DLD1 (cell line): ENCODE measurements around the gene EXOC4.

Experiments
- in situ Hi-C: cut with HindIII; loops from 2 replicates; pipeline ENCODE4 v1.10.0; 2017; ENCODE audit warnings: low sequenced_read_pairs

Gene EXOC4

DNA sequence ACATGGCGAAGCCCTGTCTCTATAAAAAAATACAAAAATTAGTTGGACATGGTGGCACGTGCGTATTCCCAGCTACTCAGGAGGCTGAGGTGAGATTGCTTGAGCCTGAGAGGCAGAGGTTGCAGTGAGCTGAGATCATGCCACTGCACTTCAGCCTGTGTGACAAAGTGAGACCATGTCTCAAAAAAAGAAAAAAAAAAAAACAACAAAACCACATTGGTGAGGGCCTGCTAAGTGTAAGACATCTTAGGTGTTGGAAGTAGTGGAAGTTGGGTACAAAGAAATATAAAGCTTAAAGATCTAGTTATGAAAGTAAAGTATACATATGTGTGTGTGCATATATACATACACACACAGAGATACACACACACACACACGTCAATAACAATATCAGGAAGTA, 228.0 kb downstream of the EXOC4 start:
- in situ Hi-C loops, result no loop called here

DNA sequence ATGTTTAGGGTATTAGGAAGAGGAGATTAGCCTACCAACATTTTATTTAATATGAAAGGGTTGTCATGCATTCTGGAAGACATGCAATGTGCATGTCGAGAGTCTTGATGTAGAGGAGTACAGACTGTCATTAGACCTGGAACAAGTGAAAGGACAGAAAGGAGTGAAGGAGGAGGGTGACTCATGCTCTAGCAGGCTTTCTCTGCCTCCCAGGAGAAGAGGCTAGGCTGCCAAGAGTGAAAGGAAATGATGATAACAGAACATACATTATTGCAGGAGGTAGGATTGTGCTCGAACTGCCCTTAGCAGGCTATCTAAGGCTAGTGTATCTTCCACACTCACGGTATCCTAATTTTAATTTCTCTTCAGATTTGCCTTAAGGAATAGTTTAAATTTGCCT, 228.8 kb downstream of the EXOC4 start:
- in situ Hi-C loops, result no loop called here

GRCh38 chr7:133482599-133482998, 229.7 kb downstream of the EXOC4 start:
- in situ Hi-C loops, result no loop called here

DNA sequence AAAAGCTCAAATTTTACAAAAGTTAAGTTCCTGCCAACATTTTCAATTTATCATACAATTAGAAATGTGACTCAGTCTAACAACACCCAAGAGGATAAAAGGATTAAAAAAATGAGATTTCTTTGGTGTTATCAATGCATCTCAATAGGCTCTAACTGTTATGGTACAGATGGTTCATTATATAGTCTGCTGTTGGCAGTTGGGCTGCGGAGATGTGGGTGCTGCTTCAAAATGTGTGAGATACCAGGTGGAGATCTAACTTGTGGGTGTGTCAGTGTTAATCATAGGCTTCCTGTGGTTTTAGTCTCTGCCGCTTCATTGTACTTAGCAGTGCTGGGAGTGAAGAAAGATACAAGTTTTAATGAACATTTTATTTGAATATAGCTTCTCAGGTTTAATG, 231.2 kb downstream of the EXOC4 start:
- in situ Hi-C loops, result no loop called here

DNA sequence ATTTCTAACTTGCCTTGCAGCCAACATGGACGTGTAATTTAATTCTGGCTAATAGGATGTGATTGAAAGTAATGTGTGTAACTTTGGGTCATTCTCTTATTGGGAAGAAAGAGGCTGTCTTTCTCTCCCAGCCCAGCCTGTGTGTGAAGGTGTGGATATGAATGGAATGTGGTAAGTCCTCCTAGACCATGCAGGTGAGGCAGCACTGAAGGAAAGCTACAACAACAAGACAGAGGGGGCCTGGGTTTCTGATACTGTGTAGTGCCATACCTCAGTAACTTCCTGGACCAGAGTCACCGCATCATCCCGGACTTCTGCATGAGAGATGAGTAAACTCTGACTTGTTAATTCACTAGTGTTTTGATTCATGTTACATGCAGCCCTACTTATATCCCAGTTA, 237.0 kb downstream of the EXOC4 start:
- in situ Hi-C loops, result no loop called here

DNA sequence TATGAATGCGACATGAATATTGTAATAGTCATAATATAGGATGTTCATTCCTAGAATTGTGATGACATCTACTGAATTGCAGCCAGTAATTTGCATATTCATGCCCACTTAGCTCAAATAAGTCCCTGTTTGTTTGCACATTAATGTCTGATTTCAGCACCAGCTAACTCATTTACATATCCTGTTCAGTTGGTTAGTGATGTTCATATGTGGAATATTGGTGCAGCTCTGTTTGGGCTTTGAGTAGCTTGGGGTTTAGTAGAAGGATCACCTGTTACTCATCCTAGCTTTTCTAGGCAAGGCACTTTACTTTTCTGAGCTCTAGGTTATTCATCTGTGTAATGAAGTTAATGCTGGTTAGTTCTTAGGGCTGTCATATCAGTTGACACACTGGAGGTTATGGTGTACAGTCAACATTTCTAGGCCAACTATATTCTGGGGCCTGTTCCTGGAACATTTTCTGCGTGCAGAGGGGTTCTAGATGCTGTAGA, 238.4 kb downstream of the EXOC4 start:
- in situ Hi-C loops, result no loop called here

- in situ Hi-C loops, result no loop called here
Measured at GRCh38 chr7:133491846-133492652, 239.2 kb downstream of the EXOC4 start.

DNA sequence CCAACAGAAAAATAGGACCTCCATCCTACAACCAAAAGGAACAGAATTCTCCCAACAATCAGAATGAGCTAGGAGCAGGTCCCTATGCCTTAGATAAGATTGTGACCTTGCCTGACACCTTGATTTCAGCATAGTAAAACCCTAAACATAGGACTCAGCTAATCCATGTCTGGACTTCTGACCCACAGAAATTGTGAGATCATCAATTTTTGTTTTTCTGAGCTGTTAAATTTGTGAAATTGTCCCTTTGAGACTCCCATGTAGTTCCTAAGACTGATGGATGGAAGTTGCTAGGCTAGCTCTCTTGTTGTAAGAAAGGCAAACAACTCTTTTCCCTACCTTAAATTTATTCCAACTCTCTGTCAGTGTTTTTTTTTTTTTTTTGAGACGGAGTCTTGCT, 244.2 kb downstream of the EXOC4 start:
- in situ Hi-C loops, result no loop called here

DNA sequence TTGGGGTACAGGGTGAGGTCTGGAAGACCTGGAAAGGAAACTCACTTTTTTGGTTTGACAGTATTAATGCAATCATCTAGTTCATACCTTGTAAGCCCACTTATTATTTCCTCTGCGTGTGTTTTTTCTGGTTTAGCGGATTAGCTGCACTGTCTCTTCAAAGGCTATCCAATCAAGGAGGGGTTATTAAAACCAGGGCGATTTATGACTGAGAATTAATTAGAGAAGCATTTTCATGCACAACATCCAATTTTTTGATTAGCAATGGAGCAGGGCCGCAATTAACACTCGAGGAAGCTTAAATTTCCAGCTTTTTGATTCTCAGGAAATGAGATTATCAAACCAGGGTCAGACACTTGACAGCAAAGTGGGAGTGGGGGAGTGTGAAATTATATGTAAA, 248.9 kb downstream of the EXOC4 start:
- in situ Hi-C loops, result no loop called here

- in situ Hi-C loops, result no loop called here
Measured at GRCh38 chr7:133502498-133502897, 249.6 kb downstream of the EXOC4 start.

GRCh38 chr7:133502972-133503371, 250.1 kb downstream of the EXOC4 start:
- in situ Hi-C loops, result no loop called here

GRCh38 chr7:133504825-133505224, 251.9 kb downstream of the EXOC4 start:
- in situ Hi-C loops, result no loop called here

DNA sequence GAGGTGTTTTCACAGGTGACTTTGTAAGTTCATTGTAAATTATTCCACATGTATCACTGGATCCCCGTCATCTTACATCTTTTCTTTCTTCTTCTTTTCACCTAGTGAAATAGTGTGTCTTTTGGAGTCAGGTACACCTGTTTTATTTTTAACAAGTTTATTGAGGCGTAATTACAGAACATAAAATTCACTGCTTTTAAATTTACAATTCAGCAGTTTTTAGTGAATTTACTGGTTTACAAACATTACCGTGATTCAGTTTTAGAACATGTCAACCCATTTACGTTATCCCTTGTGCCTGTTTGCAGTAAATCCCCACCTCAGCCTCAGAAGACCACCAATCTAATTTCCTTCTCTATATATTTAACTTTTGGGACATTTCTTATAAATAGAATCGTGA, 256.9 kb downstream of the EXOC4 start:
- in situ Hi-C loops, result no loop called here

- in situ Hi-C loops, result no loop called here
Measured at GRCh38 chr7:133510326-133511055, 257.6 kb downstream of the EXOC4 start.

GRCh38 chr7:133511252-133511651, 258.4 kb downstream of the EXOC4 start:
- in situ Hi-C loops, result no loop called here

GRCh38 chr7:133511708-133512107, 258.8 kb downstream of the EXOC4 start:
- in situ Hi-C loops, result no loop called here

- in situ Hi-C loops, result no loop called here
Measured at GRCh38 chr7:133512560-133512959, 259.7 kb downstream of the EXOC4 start.

DNA sequence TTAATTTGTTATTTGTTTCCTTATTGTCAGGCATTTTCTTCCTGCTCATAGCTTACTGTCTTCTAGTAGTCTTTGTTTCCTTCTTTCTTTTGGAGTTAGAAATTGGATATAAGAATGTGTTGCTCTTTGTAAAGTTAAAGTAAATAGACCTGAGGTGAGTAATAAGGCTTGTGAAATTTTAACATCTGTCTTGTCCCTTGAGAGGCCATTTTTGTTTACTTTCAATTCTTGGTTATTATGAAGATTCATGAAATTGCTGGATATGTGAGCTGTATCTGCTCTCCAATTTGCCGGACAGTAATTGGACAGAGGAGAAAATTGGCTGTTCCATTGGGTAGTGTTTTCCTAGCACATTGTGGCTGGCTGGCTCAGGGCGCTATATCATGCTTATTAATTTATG, 260.7 kb downstream of the EXOC4 start:
- in situ Hi-C loops, result no loop called here

GRCh38 chr7:133514551-133514950, 261.7 kb downstream of the EXOC4 start:
- in situ Hi-C loops, result no loop called here

DNA sequence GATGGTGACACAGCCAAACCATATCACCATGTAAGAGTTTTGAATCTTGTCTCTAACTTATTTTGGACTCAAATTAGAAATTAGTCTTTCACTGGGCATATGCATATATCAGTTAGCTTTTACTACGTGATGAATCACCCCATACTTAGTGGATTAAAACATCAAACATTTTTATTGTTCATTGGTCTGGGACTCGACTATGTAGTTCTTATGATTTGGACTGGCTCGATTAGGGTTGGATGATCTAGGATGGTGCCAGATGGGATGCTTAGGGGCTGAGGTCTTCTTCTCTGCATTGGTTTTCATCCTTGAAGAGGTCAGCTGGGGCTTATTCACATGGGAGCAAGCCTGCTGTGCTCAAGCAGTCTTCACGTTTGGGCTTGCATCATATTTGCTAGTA, 264.9 kb downstream of the EXOC4 start:
- in situ Hi-C loops, result no loop called here

- in situ Hi-C loops, result no loop called here
Measured at GRCh38 chr7:133518718-133519117, 265.8 kb downstream of the EXOC4 start.

DNA sequence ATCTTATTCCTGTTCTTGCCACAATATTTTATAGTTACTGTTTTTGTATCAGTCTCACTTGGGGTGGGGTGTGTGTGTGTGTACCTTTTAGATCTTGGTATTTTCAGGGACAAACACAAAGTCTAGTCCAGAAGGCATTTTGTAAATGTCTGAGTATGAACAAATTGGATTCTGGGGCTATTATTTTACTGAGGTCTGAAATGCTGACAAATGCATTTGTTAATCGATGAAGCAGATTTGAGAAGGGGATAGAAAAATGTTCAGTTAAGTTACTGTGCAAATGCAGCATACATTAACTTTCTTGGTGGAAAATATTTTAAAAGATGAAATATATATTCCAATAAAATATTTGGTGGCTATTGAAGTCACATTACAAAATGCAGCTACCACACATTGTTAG, 267.4 kb downstream of the EXOC4 start:
- in situ Hi-C loops, result no loop called here
